Activated T-cell treated with anti-CD3 and anti-CD28 coated beads for 1 hour (primary cell): ENCODE data around the gene CACNA2D3.

ENCODE experiments used
- DNase-seq: peaks from one replicate; pipeline ENCODE4 v3.0.0-alpha.2; 2020; ENCODE audit warnings: low read depth

The CACNA2D3 gene

DNA sequence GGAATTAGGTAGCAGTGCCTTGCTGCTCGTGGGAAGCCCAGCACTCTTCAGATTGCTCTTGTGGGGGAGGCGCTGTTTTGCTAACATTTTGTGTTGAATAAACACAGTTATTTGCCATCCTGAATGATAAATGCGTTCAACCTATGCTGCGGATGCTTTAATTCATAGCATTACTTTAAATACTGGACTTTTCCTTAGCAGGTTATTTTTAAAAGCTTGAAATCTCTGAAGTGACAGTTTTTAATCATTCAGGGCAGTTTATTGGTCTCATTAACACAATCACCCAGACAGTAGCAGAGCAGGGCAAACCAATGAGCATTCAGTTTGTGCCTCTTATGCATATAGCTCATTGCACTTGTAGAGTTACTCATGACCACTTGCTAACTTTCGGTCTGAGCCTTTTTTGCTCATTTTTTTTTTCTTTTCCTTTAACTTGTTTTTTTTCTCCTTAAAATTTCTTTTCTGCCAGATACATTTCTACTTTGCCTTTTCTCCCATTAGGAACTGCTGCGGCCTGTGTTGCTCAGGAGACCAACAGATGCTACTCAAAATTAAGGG, 5.2 kb downstream of the CACNA2D3 start:
- DNase-seq: no peak

DNA sequence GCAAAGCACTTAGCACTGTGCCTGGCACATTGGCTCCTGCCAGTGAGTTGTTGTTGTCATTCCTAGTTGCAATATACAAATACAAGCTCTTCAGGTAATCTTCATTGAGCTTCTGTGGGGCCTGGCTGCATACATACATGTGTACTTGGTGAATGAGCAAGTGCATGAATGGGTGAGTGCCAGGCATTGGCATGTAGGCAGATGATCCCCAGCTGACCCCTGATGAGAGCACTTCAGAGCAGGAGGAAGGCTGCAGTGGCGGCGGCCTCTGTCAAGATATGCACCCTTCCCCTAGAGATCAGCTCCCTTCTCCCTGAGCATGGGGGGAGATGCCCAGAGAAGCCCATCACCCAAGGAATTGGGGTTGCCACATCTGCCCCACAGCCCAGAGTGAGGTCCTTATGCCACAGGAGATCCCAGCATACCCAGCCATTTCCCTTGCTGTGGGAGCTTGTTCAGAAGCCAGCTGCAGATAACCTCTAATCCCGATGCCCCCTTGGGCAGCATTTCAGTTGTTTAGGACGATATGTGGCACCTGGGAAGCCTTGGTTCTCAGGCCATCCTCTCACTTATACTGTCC, 8.8 kb downstream of the CACNA2D3 start:
- no peak for DNase-seq

DNA sequence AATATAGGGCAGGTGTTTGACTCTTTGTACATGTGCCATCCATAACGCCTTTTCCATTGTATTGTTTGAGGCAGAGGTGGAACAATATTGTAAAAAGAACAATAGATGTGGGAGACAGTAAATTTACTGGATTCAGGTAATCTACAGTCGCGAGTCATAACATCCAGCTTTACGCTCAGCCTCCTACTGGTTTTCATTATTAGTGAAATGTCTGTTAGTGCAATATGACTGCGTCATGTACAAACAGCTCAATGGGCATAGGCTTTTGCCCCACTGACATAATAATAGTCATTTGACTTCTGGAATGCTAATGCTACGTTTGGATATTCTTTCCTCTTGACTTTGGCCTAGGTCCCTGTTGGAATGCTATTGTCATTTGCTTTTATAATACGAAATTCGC, 9.5 kb downstream of the CACNA2D3 start:
- no peak for DNase-seq

DNA sequence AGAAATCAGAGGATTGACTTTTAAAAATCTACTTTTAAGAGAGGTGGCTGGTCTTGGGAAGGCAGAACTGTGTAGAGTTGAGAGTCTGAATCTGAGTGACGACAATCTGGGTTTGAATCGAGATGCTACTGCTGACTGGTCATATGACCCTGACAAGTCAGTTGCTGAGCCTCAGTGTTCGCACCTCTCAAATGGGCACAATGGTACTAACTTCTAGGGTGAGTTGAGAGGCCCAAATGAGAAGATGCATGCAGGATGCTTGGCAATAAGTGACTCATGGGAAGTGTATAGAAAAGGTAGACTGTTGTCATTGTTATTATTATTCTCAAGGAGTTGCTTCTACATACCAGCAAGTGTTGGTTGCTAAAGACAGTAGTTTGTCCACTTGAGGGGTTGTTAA, 10.3 kb downstream of the CACNA2D3 start:
- no peak for DNase-seq

DNA sequence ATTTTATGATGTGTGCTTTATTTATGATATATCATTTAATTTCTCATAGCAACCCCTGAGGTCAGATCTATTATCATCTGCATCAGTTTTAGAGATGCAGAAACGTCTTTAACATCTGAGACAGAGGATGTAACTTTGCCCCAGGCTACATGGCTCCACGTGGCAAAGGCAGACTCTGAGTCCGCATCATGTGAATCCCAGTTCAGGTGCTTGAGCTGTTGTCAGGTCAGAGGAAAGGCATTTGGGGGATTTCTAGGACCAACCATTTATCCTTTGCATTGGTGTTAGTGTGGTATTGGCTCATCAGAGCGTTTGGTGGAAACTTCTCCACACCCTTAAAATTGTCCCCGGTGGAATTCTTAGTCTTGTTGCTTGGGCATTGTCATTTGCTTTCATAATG, 10.8 kb downstream of the CACNA2D3 start:
- DNase-seq: no peak

DNA sequence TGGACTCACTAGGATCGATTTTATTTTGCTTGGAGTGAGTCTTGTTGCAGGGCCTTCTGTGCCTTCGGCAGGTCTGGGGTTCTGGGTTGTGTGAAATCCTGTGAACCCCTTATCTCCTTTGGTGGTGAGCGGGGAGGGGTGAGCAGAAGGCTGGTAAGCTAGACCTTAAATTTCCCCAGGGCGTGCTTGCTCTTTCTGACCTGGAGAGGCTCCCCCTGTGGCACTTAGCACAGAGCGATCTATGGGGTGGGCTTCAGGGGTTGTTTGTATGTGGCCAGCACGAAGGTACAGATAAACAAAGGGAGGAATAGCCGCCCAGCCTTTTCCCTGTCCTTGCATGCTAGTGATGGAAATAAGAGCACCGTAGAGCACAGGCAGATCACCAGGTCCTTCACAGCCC, 11.8 kb downstream of the CACNA2D3 start:
- DNase-seq: no peak

DNA sequence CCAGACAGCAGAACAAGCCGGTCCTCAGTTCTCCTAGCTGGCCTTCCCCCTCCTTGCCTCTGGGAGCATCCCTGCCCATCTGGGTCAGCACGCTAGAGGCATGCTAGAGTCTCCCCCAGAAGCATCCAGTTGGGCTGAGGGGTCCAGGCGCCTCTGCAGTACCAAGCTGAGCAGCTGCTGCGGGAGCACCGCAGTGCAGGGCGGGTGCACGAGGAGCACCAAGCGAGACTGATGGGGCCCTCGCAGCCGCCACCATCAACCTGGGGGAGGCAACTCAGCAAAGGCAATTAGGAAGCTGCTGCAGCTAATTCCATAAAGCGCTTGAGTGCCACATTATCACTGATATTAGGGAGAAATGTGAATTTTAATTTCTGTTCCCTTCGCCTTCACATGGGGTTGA, 12.4 kb downstream of the CACNA2D3 start:
- no peak for DNase-seq

DNA sequence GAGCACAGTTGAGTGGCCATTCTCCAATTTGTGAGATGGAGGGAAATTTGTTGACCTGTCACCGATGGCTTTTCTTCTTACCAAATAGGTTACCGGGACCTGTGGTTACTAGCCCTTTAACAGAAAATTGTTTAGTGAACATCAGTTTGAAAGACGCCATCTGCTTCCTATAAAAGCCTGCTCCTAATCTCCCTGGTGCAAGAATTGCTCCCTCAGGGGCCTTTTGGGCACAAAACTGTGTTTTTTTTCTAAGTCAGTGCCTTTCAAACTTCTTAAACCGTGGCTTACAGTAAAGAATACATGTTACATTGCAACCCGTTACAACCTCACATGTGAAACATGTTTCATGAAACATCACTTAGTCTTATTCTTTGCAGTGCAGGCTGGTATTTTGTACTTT, 15.0 kb downstream of the CACNA2D3 start:
- no peak for DNase-seq

DNA sequence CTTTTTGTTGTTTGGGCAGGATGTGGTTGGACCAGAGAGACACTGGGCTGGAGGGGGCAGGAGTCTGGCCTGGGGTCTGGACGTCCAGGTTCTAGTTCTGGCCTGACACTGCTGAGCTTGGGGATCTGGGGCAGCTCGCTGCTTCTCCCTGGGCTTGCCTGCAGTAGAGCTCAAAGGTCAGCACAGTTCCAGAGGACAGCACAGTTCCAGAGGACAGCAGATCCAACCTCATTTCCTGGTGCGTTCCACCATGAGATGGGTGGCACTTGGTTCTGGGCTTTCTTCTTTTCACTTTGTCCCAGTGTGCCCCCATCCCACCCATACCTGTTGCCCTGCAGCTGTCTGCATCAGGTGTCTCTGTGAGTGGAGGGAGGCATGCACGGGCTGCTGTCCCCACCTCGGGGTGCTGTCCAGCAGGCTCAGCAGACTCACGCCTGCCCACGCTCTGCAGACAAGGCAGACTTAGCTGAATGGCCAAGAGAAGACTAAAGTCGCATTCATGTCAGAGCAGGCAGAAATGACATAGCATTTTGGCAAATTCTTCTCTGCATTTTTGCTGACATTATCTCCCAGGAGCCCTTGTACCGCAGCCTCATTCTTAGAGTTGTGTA, 16.7 kb downstream of the CACNA2D3 start:
- no peak for DNase-seq

DNA sequence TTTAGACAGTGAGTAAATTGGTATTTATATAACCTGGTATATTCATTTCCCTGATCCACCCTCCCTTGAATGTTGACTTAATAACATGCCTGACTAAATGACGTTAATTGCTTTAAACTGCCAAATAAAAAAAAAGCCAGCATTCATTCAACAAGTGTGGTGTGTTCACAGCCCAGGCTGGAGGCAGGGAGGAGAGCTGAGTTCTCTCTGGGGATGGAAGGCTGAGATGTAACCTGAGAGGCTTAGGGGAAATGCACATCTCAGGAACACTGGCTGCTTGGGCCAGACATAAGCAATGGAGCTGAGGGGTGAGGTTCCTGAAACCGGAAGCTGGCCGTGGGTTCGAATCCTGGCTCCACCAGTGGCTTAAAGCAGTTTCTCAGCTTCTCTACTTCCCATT, 17.3 kb downstream of the CACNA2D3 start:
- DNase-seq: no peak

DNA sequence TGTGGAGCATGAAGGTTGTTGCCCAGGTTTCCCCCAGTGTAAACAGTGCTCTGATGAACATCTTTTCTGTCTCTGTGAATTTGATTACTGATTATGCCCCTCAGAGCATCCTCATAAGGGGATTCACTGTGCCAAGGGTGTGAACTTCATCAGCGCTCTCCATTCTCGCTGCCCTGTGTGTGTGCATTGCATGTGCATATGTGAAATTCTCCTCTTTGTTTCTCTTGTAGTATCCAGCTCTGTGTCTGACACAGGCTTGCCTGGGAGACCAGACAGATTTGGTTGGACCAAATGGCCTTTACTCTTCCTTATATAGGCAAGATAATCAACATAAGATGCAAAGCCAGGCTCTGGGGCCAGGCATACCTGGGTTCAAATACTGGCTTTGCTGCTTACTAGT, 21.9 kb downstream of the CACNA2D3 start:
- no peak for DNase-seq

DNA sequence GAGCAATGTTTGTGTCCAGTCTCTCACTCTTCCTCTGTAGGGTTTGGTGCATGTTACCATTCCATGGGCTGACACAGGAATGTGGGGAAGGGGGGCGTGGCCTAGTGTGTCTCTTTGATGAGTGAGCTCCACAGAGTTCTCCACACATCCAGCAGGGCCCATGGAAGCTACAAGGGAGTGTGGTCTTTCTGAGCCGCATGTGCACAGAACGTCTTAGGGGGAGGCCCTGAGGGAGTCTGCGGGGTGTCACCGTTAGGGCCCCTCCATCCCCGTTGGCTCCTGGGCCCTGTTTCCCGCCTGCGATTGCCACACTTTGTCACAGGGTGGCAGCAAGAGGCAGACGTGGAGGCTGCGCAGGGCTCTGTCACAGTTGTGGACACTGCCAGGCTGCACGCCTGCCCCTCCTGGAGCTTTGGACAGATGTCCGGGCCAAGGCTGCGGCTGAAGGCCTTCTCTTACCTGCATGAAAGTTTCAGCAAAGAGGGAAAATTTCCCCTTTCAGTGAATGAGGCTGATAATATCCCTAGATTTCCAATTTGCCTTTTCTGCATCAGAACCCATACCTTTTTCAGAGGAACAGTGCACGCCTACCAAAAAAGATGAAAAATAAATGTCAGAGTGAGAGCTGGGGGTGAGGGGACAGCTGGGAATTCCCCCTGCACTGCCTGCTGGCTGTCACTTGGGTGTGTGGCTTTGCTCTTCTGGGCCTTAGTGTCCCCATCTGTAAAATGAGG, 24.3 kb downstream of the CACNA2D3 start:
- DNase-seq: no peak

DNA sequence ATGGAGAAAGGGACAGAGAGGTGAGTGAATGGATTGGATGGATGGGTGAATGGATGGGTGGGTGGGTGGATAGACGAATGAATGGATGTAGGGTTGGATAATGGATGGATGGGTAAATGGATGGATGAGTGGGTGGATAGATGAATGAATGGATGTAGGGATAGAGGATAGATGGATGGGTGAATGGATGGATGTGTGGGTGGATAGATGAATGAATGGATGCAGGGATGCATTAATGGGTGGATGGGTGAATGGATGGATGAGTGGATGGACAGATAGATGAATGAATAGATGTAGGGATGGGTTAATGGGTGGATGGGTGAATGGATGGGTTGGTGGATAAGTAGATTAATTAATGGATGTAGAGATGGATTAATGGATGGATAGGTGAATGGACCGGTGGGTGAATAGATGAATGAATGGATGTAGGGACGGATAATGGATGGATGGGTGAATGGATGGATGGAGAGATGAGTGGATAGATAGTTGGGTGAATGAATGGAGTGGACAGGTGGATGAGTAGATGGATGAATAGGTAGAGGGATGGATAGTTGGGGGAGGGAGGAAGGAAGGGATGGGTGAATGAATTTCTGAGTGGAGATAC, 28.6 kb downstream of the CACNA2D3 start:
- DNase-seq: no peak

DNA sequence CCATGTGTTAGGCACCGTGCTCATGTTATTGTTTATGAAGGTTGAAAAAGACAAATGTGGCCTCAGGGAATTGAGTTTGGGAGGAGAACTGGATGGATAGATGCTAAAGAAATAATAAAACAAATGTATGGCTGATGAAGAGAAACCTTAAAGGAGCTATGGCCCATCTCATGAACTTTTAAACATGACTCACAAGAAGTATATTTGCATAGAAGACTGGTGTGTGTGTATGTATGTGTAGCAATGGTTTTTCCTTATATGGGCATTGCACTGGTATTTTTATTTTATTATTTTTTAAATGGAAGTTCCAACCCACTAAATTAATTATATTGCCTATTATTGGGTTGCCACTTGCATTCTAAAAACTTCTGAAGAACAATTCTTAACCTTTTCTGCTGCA, 31.1 kb downstream of the CACNA2D3 start:
- no peak for DNase-seq

DNA sequence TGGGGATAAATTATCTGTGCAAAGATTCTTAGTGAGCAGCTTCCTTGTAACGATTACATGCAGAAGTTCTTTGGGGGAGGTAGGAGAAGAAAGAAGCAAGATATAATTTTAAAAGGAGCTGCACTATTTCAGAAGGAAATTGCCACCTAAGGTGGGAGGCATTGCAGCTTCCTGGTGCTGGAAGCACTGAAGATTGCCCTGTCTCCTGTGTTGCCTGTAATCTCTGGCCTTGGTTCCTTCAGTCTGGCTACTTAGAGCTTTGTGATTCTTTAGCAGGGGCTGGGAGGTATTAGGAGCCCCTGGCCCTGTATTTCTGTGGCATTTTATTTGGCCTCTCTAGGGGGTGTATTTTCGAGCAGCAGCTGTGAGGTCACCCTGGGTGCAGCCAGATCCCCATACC, 35.5 kb downstream of the CACNA2D3 start:
- DNase-seq: no peak

DNA sequence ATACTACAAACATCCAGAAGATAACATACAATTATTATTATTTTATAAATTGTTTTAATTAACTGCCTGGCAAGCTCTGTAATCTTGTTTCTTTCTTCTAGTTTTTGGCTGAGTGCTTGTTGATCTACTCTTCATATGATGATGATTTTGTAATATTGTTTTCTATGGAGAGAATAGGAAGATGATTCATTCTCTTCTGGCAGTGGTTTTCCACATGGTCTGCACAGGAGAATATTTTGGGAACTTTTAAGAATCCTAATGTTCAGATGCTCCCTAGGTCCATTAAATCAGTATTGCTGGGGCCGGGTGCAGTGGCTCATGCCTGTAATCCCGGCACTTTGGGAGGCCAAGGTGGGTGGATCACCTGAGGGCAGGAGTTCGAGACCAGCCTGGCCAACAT, 37.6 kb downstream of the CACNA2D3 start:
- no peak for DNase-seq

DNA sequence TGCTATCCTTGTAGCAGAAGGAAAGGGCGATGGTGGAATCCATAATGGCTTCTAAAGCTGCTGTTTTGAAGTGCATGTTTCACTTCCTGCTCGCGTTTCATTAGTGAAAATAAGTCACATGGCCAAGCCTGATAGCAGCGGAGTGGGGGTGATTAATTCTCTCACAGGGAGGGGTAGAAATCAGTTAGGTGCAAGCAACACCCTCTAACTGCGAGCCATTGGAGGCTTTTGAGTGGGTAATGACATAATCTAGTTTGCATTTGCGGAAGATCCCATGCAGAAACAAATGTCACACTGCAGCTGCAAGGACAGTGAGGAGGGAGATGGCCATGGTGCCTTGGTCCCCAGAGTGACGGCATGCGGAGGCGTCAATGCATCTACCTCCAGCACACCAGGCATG, 41.1 kb downstream of the CACNA2D3 start:
- DNase-seq: no peak

DNA sequence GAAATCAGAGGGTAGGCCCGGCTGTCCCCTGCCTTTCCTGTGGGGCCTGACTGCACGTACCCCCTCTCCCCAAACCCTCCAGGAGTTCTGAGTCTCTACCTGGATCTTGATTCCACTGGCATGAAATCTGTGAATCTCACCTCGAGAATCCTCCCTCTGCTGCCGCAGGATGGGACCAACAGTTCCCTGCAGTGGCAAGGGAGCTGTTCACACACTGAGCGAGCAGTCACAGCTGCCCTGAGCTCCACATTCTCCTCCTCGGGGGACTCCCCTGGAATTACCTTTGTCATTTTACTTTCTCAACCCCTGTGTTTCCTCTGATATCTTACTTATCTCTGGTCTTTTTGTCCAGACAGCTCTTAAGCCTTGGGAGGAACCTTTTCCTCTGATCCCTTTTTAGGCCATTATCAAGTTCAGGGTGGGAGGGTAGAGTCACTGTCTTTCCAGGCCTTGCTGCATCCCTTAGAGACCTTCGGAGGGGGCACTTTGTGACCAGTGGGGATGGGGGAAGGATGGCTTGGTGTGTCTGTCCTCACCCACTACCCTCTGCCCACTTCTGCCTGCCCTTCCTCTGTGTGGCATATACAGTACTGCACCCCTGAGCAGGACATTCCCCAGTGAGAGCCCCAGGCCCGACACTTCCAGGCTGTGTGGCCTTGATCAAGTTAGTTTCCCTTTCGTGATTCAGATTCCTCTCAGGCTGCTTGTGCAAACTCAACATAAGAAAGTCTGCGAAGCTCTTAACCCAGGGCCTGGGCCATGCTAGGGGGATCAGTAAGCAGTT, 42.0 kb downstream of the CACNA2D3 start:
- DNase-seq: no peak

DNA sequence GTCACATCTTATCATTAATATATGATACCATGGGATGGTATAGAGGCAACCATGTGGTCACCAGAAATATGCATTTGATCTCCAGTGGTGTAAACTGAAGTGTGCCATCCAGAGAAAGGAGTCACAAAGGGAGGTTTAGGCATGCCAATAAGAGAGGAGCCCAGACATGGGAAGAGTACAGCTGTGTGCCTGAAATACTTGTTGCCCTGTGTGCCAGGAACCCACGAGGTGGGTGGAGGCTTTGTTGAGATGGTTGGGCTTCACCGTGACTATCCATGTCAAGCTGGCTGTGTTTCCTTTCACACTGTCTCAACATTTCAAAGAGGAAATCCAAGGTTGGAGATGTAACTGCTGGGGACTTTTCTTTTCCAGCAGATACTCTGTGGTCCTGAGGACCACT, 43.5 kb downstream of the CACNA2D3 start:
- DNase-seq: no peak

DNA sequence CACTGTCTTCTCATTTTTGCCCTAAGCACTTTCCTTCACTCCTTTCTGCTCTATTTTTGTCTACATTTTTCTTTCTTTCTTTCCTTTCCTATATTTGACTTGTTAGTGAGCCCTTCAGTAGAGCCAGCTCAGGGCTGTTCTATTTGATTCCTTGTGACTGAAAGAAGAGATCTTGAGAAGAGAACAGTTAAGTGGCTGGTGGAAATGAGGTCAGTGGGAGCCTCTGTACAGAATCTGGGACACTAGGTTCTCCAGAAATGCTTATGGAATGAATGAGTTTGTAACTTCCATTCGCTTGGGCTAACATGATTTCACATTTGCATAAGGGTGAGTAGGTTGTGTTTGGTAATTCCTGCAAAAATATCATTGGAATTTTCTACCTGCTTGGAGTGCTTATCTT, 45.6 kb downstream of the CACNA2D3 start:
- DNase-seq: no peak

DNA sequence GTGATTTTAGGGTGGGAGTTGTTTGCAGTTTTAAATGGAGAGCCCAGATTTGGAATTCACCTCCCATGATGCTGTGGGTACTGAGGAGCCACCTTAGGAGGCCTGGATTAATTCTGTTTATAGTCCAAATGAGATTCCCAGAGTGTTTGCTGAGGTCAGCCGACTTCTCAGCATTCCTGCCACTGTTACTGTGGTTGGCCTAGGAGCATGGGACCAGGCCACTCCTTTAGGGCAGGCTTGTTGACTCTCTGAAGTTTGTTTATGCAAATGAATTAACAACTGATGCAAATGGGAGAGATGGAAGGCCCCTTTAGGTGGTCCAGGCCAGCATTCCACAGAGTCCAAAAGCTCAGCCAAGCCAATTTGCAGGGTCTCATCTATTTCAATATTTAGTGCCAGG, 46.1 kb downstream of the CACNA2D3 start:
- DNase-seq: no peak

DNA sequence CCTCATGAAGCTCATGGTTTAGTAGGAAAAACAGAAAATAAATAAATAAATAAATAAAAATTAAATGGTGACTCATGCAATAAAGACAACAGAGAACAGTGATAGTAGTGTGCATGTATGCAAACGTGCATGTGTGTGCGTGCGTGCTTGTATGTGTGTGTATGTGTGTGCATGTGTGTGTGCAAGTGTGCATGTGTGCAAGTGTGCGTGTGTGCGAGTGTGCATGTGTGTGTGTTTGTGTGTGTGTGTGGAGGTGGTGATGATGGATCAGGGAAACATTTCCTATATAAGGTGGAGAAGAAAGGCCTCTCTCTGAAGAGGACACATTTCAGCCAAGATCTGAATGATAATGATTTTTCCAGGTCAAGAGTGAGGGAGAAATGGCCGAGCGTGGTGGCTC, 47.2 kb downstream of the CACNA2D3 start:
- no peak for DNase-seq
